Calu3 (cell line): ENCODE results near the gene SMS. TPM values are rescaled to one million over a fixed set of nuclear protein-coding genes. Genes with fewer than 3 reads are reported as not detected.

Source experiments
- BruUV-seq: library from RNA; stranded (reverse); fragments of 400-500 nt; replicated peaks from 2 replicates; lab custom pipeline; 2021; lab: Mats Ljungman, UMichigan
- CTCF ChIA-PET: fragments of 300-600 bp; sonication (Branson Sonifier 250); formaldehyde crosslinking; loops from one replicate; lab custom pipeline; 2022; ENCODE audit warnings: antibody characterized with exemption; lab: Charles Lee
- DNase-seq: peaks from one replicate; pipeline ENCODE4 v3.0.0; 2022
- H3K27ac Mint-ChIP-seq: one replicate; pipeline ENCODE4 v1.8.0; 2022; ENCODE audit warnings: mixed read lengths; ENCODE audit not compliant: unreplicated experiment
- H3K27me3 Mint-ChIP-seq: one replicate; pipeline ENCODE4 v1.8.0; 2022; ENCODE audit warnings: mixed read lengths; ENCODE audit not compliant: unreplicated experiment
- H3K36me3 Mint-ChIP-seq: one replicate; pipeline ENCODE4 v1.8.0; 2022; ENCODE audit warnings: mild to moderate bottlenecking, moderate library complexity, mixed read lengths; ENCODE audit not compliant: insufficient read depth, unreplicated experiment
- H3K4me1 Mint-ChIP-seq: one replicate; pipeline ENCODE4 v1.8.0; 2022; ENCODE audit warnings: mild to moderate bottlenecking, low read depth, mixed read lengths; ENCODE audit not compliant: unreplicated experiment
- H3K4me3 Mint-ChIP-seq: one replicate; pipeline ENCODE4 v1.8.0; 2022; ENCODE audit warnings: mild to moderate bottlenecking, low read depth, moderate library complexity, mixed read lengths; ENCODE audit not compliant: unreplicated experiment
- H3K9me3 Mint-ChIP-seq: one replicate; pipeline ENCODE4 v1.8.0; 2022; ENCODE audit warnings: low read depth, mixed read lengths; ENCODE audit not compliant: unreplicated experiment
- intact Hi-C: fragments of 100-400 bp; cut with micrococcal nuclease; formaldehyde crosslinking; loops from one replicate; pipeline ENCODE4 v1.10.0; 2022; ENCODE audit not compliant: unreplicated experiment
- total RNA-seq: library from RNA; stranded (reverse); gene quantifications from 2 replicates; pipeline ENCODE4 v1.2.3, GENCODE V29; 2022
- TF ChIP-seq, protein P1 (sequence below): fragments of 200-600 bp; IDR thresholded peaks from one replicate; pipeline ENCODE4 v1.8.0; 2022; ENCODE audit warnings: antibody characterized with exemption; ENCODE audit not compliant: unreplicated experiment

The SMS gene
- total RNA-seq, 1 experiment from 2014 or later = 225 TPM

DNA sequence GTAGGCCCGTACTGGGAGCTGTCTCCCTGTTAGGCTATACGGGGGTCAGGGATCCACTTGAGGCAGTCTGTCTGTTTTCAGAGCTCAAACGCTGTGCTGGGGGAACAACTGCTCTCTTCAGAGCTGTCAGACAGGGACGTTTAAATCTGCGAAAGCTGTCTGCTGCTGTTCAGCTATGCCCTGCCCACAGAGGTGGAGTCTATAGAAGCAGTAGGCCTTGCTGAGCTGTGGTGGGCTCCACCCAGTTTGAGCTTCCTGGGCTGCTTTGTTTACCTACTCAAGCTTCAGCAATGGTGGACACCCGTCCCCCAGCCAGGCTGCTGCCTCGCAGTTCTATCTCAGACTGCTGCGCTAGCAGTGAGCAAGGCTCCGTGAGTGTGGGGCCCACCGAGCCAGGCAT lies 64.4 kb downstream of the SMS start:
- H3K4me3 Mint-ChIP-seq = no peak overlapping the region
- intact Hi-C loops = no loop called here
- peaks cover 3% of the 10 kb centered on the region for H3K9me3 Mint-ChIP-seq
- TF ChIP-seq, protein P1, sequence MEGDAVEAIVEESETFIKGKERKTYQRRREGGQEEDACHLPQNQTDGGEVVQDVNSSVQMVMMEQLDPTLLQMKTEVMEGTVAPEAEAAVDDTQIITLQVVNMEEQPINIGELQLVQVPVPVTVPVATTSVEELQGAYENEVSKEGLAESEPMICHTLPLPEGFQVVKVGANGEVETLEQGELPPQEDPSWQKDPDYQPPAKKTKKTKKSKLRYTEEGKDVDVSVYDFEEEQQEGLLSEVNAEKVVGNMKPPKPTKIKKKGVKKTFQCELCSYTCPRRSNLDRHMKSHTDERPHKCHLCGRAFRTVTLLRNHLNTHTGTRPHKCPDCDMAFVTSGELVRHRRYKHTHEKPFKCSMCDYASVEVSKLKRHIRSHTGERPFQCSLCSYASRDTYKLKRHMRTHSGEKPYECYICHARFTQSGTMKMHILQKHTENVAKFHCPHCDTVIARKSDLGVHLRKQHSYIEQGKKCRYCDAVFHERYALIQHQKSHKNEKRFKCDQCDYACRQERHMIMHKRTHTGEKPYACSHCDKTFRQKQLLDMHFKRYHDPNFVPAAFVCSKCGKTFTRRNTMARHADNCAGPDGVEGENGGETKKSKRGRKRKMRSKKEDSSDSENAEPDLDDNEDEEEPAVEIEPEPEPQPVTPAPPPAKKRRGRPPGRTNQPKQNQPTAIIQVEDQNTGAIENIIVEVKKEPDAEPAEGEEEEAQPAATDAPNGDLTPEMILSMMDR = no peak
- no peak overlapping the region for H3K27ac Mint-ChIP-seq
- H3K4me1 Mint-ChIP-seq = peaks cover 18% of the 10 kb centered on the region
- no TSS peak for BruUV-seq
- no peaks in the 10 kb centered on the region for H3K27me3 Mint-ChIP-seq
- no peak for DNase-seq
- CTCF ChIA-PET = no interaction called here
- H3K36me3 Mint-ChIP-seq = peaks cover 11% of the 10 kb centered on the region

DNA sequence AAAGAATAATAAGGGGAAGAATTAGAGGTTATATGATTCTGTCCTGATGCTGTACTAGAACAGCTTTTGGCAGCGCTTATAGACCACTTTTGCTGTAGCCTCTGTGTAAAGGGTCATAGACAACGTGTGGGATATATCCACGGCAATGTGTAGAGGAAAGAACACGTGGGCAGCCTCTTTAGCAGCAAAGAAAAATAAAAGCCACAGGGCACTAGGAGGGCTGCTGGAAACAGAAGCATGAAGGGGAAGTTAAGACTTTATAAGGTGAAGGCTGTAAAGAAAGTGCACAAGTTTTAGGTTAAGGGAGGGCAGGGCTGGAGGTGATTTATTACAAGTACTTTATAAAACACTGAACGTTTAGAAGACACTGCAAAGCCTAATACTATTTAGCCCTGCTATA lies 71.5 kb downstream of the SMS start:
- intact Hi-C loops = no loop called here
- H3K9me3 Mint-ChIP-seq = no peaks in the 10 kb centered on the region
- TF ChIP-seq, protein P1 = no peak
- CTCF ChIA-PET = no interaction called here
- no peak overlapping the region for H3K27ac Mint-ChIP-seq
- DNase-seq = no peak
- no peaks in the 10 kb centered on the region for H3K4me1 Mint-ChIP-seq
- H3K27me3 Mint-ChIP-seq = no peaks in the 10 kb centered on the region
- no peak overlapping the region for H3K4me3 Mint-ChIP-seq
- BruUV-seq = no TSS peak
- peaks cover 6% of the 10 kb centered on the region for H3K36me3 Mint-ChIP-seq

DNA sequence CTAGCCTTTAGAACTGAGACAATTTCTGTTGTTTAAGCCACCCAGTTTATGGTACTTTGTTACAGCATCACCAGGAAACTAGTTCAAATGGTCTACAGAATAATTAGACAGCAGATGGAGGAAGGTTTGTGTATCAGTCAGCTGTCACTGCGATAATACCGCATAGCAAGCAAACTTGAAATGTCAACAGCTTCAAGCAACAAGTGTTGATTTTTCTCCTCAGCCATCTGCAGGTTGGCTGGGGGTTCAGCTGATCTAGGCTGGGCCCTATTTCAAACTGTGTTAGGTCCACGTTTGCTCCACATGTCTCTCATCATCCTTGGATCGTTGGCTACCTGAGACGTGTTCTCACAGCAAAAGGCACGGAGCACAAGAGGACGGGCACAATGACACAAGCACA lies 72.4 kb downstream of the SMS start:
- H3K9me3 Mint-ChIP-seq = no peaks in the 10 kb centered on the region
- no peak overlapping the region for H3K4me3 Mint-ChIP-seq
- H3K27ac Mint-ChIP-seq = no peak overlapping the region
- CTCF ChIA-PET = no interaction called here
- intact Hi-C loops = no loop called here
- no TSS peak for BruUV-seq
- no peaks in the 10 kb centered on the region for H3K27me3 Mint-ChIP-seq
- H3K4me1 Mint-ChIP-seq = no peaks in the 10 kb centered on the region
- no peak for DNase-seq
- peaks cover 4% of the 10 kb centered on the region for H3K36me3 Mint-ChIP-seq
- TF ChIP-seq, protein P1 = no peak

DNA sequence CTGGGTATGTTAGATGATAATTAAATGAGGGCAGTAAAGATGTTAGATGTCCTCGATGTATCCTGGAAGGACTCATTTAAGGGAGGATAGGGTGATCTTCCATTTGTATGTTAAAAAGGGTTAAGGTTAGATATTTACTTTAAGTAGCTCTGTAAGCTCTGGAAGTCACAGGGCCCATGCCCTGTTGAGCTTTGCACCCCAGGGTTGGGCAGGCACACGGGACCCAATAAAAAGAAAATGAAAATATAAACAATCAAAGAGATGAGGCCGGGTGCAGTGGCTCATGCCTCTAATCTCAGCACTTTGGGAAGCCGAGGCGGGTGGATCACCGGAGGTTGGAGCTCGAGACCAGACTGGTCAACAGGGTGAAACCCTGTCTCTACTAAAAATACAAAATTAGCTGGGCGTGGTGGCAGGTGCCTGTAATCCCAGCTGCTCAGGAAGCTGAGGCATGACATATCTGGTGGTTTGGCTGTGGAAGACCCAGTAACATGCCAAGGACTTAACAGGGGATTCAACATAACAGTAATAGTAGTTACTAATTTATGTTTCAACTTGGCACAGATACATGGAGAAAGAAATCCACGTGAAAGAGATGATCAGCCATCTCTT lies 74.7 kb downstream of the SMS start:
- intact Hi-C loops = no loop called here
- Mint-ChIP-seq H3K27ac (no peak overlapping the region), H3K4me1 (no peaks in the 10 kb centered on the region), H3K36me3 (no peaks in the 10 kb centered on the region), H3K4me3 (no peak overlapping the region), H3K27me3 (no peaks in the 10 kb centered on the region), H3K9me3 (no peaks in the 10 kb centered on the region)
- CTCF ChIA-PET = no interaction called here
- no peak for DNase-seq
- BruUV-seq = no TSS peak
- TF ChIP-seq, protein P1 = no peak
